ENCODE data around the gene TTLL12. TPM values are rescaled to one million over a fixed set of nuclear protein-coding genes. Genes with fewer than 3 reads are reported as not detected.

Gene TTLL12
- total and polyA plus RNA-seq, 2 donors, result 14.4 to 16.1 TPM

GRCh38 chr22:43191831-43192230 lies 4.9 kb upstream of the TTLL12 start:
- Histone ChIP-seq H3K9me3 (ENCODE audit: control insufficient read depth in 2 of 2, insufficient read depth in 1 of 2, low read length in 1 of 2) (peaks cover 0 to 8% of the 10 kb centered on the region in 2 donors), H3K36me3 (ENCODE audit: control insufficient read depth in 2 of 2, insufficient read depth in 2 of 2, low read length in 1 of 2) (no peaks in the 10 kb centered on the region), H3K4me3 (ENCODE audit: low read length in 2 of 2) (no peak overlapping the region), H3K4me1 (ENCODE audit: control insufficient read depth in 2 of 2, insufficient read depth in 2 of 2, low read length in 2 of 2) (peaks cover 0 to 3% of the 10 kb centered on the region in 2 donors), H3K27ac (ENCODE audit: low read depth in 1 of 2, low read length in 1 of 2) (no peak overlapping the region), H3K27me3 (ENCODE audit: control insufficient read depth in 2 of 2, insufficient read depth in 1 of 2, low read length in 1 of 2) (peaks cover 0 to 2% of the 10 kb centered on the region in 2 donors)
- no peak for DNase-seq (ENCODE audit: low read depth in 6 of 9, low spot score in 9 of 9)

- H3K9me3 ChIP-seq (ENCODE audit: control insufficient read depth in 2 of 2, insufficient read depth in 1 of 2, low read length in 1 of 2), result peaks cover 0 to 8% of the 10 kb centered on the region in 2 donors
- 98% methylated on average over 5 of the region's 5 CpGs for WGBS
- peaks cover 0 to 2% of the 10 kb centered on the region in 2 donors for H3K27me3 ChIP-seq (ENCODE audit: control insufficient read depth in 2 of 2, insufficient read depth in 1 of 2, low read length in 1 of 2)
- DNase-seq (ENCODE audit: low read depth in 6 of 9, low spot score in 9 of 9), result no peak
- H3K4me3 ChIP-seq (ENCODE audit: low read length in 2 of 2), result no peak overlapping the region
- H3K4me1 ChIP-seq (ENCODE audit: control insufficient read depth in 2 of 2, insufficient read depth in 2 of 2, low read length in 2 of 2), result peaks cover 4 to 16% of the 10 kb centered on the region in 2 donors
- H3K36me3 ChIP-seq (ENCODE audit: control insufficient read depth in 2 of 2, insufficient read depth in 2 of 2, low read length in 1 of 2), result no peaks in the 10 kb centered on the region
- no peak overlapping the region for H3K27ac ChIP-seq (ENCODE audit: low read depth in 1 of 2, low read length in 1 of 2)
Measured at GRCh38 chr22:43188829-43189545, 2.1 kb upstream of the TTLL12 start.

- peak; percentile 88 to 99 (median 97) for DNase-seq (ENCODE audit: low read depth in 6 of 9, low spot score in 9 of 9)
- H3K4me1 ChIP-seq (ENCODE audit: control insufficient read depth in 2 of 2, insufficient read depth in 2 of 2, low read length in 2 of 2), result peaks cover 4 to 16% of the 10 kb centered on the region in 2 donors
- H3K9me3 ChIP-seq (ENCODE audit: control insufficient read depth in 2 of 2, insufficient read depth in 1 of 2, low read length in 1 of 2), result peaks cover 0 to 8% of the 10 kb centered on the region in 2 donors
- H3K4me3 ChIP-seq (ENCODE audit: low read length in 2 of 2), result peak overlapping the region; percentile 48 to 64
- peaks cover 0 to 2% of the 10 kb centered on the region in 2 donors for H3K27me3 ChIP-seq (ENCODE audit: control insufficient read depth in 2 of 2, insufficient read depth in 1 of 2, low read length in 1 of 2)
- H3K27ac ChIP-seq (ENCODE audit: low read depth in 1 of 2, low read length in 1 of 2), result peak overlapping the region; percentile 86 to 96
- peaks cover 0 to 3% of the 10 kb centered on the region in 2 donors for H3K36me3 ChIP-seq (ENCODE audit: control insufficient read depth in 2 of 2, insufficient read depth in 2 of 2, low read length in 1 of 2)
- WGBS, result 7% methylated on average over 63 of the region's 86 CpGs
Measured at GRCh38 chr22:43187171-43188099, 501 bp upstream of the TTLL12 start.

- H3K36me3 ChIP-seq (ENCODE audit: control insufficient read depth in 2 of 2, insufficient read depth in 2 of 2, low read length in 1 of 2), result peaks cover 0 to 10% of the 10 kb centered on the region in 2 donors
- DNase-seq (ENCODE audit: low read depth in 6 of 9, low spot score in 9 of 9), result peak in 1 of 9 donors; percentile 8
- peaks cover 0 to 5% of the 10 kb centered on the region in 2 donors for H3K9me3 ChIP-seq (ENCODE audit: control insufficient read depth in 2 of 2, insufficient read depth in 1 of 2, low read length in 1 of 2)
- 69% methylated on average over 12 of the region's 12 CpGs for WGBS
- peak overlapping the region in 1 of 2 donors; percentile 50 for H3K4me3 ChIP-seq (ENCODE audit: low read length in 2 of 2)
- H3K27ac ChIP-seq (ENCODE audit: low read depth in 1 of 2, low read length in 1 of 2), result no peak overlapping the region
- H3K4me1 ChIP-seq (ENCODE audit: control insufficient read depth in 2 of 2, insufficient read depth in 2 of 2, low read length in 2 of 2), result peaks cover 4 to 16% of the 10 kb centered on the region in 2 donors
- H3K27me3 ChIP-seq (ENCODE audit: control insufficient read depth in 2 of 2, insufficient read depth in 1 of 2, low read length in 1 of 2), result peaks cover 0 to 2% of the 10 kb centered on the region in 2 donors
Measured at GRCh38 chr22:43185860-43186261, 1.1 kb downstream of the TTLL12 start.

- Histone ChIP-seq H3K4me3 (ENCODE audit: low read length in 2 of 2) (no peak overlapping the region), H3K36me3 (ENCODE audit: control insufficient read depth in 2 of 2, insufficient read depth in 2 of 2, low read length in 1 of 2) (peaks cover 12 to 27% of the 10 kb centered on the region in 2 donors), H3K9me3 (ENCODE audit: control insufficient read depth in 2 of 2, insufficient read depth in 1 of 2, low read length in 1 of 2) (peaks cover 0 to 9% of the 10 kb centered on the region in 2 donors), H3K27me3 (ENCODE audit: control insufficient read depth in 2 of 2, insufficient read depth in 1 of 2, low read length in 1 of 2) (no peaks in the 10 kb centered on the region), H3K4me1 (ENCODE audit: control insufficient read depth in 2 of 2, insufficient read depth in 2 of 2, low read length in 2 of 2) (peaks cover 4 to 16% of the 10 kb centered on the region in 2 donors), H3K27ac (ENCODE audit: low read depth in 1 of 2, low read length in 1 of 2) (no peak overlapping the region)
- WGBS, result 93% methylated on average over 12 of the region's 12 CpGs
- no peak for DNase-seq (ENCODE audit: low read depth in 6 of 9, low spot score in 9 of 9)
Measured at GRCh38 chr22:43183496-43184277, 3.2 kb downstream of the TTLL12 start.

- no peak for DNase-seq (ENCODE audit: low read depth in 6 of 9, low spot score in 9 of 9)
- WGBS, result 98% methylated on average over 17 of the region's 17 CpGs
- Histone ChIP-seq H3K27ac (ENCODE audit: low read depth in 1 of 2, low read length in 1 of 2) (no peak overlapping the region), H3K4me3 (ENCODE audit: low read length in 2 of 2) (no peak overlapping the region), H3K4me1 (ENCODE audit: control insufficient read depth in 2 of 2, insufficient read depth in 2 of 2, low read length in 2 of 2) (peaks cover 4 to 13% of the 10 kb centered on the region in 2 donors), H3K27me3 (ENCODE audit: control insufficient read depth in 2 of 2, insufficient read depth in 1 of 2, low read length in 1 of 2) (no peaks in the 10 kb centered on the region), H3K9me3 (ENCODE audit: control insufficient read depth in 2 of 2, insufficient read depth in 1 of 2, low read length in 1 of 2) (peaks cover 0 to 9% of the 10 kb centered on the region in 2 donors), H3K36me3 (ENCODE audit: control insufficient read depth in 2 of 2, insufficient read depth in 2 of 2, low read length in 1 of 2) (peaks cover 14 to 30% of the 10 kb centered on the region in 2 donors)
Measured at GRCh38 chr22:43182726-43183125, 4.2 kb downstream of the TTLL12 start.

- Histone ChIP-seq H3K27me3 (ENCODE audit: control insufficient read depth in 2 of 2, insufficient read depth in 1 of 2, low read length in 1 of 2) (no peaks in the 10 kb centered on the region), H3K36me3 (ENCODE audit: control insufficient read depth in 2 of 2, insufficient read depth in 2 of 2, low read length in 1 of 2) (peaks cover 14 to 30% of the 10 kb centered on the region in 2 donors), H3K27ac (ENCODE audit: low read depth in 1 of 2, low read length in 1 of 2) (no peak overlapping the region), H3K9me3 (ENCODE audit: control insufficient read depth in 2 of 2, insufficient read depth in 1 of 2, low read length in 1 of 2) (peaks cover 0 to 8% of the 10 kb centered on the region in 2 donors), H3K4me3 (ENCODE audit: low read length in 2 of 2) (no peak overlapping the region), H3K4me1 (ENCODE audit: control insufficient read depth in 2 of 2, insufficient read depth in 2 of 2, low read length in 2 of 2) (peaks cover 4 to 13% of the 10 kb centered on the region in 2 donors)
- WGBS, result 98% methylated on average over 10 of the region's 10 CpGs
- DNase-seq (ENCODE audit: low read depth in 6 of 9, low spot score in 9 of 9), result no peak
Measured at GRCh38 chr22:43182118-43182517, 4.8 kb downstream of the TTLL12 start.

GRCh38 chr22:43181321-43182076 lies 5.4 kb downstream of the TTLL12 start:
- Histone ChIP-seq H3K27ac (ENCODE audit: low read depth in 1 of 2, low read length in 1 of 2) (no peak overlapping the region), H3K4me1 (ENCODE audit: control insufficient read depth in 2 of 2, insufficient read depth in 2 of 2, low read length in 2 of 2) (peaks cover 4 to 12% of the 10 kb centered on the region in 2 donors), H3K36me3 (ENCODE audit: control insufficient read depth in 2 of 2, insufficient read depth in 2 of 2, low read length in 1 of 2) (peaks cover 14 to 30% of the 10 kb centered on the region in 2 donors), H3K9me3 (ENCODE audit: control insufficient read depth in 2 of 2, insufficient read depth in 1 of 2, low read length in 1 of 2) (peaks cover 0 to 8% of the 10 kb centered on the region in 2 donors), H3K4me3 (ENCODE audit: low read length in 2 of 2) (no peak overlapping the region), H3K27me3 (ENCODE audit: control insufficient read depth in 2 of 2, insufficient read depth in 1 of 2, low read length in 1 of 2) (no peaks in the 10 kb centered on the region)
- DNase-seq (ENCODE audit: low read depth in 6 of 9, low spot score in 9 of 9), result no peak
- whole genome bisulfite sequencing, result 98% methylated on average over 13 of the region's 13 CpGs

Data from thymus (tissue), 11 donors.